ENCODE results near the gene IER3.
"Not testable (repeated sequence)": the region's sequence is repeated elsewhere in the genome, so short reads cannot be mapped to it uniquely, and the experiment has no call there.

Gene IER3

GRCh38 chr6:30767944-30768301 is 23.6 kb upstream of the IER3 start:
- DNase-seq = no peak

- DNase-seq = no peak
These were observed 23.0 kb upstream of the IER3 start for GRCh38 chr6:30767158-30767943.

- DNase-seq = no peak
These were observed 22.3 kb upstream of the IER3 start for GRCh38 chr6:30766461-30767157.

GRCh38 chr6:30765495-30765894 is 21.1 kb upstream of the IER3 start:
- not testable (repeated sequence) for DNase-seq

GRCh38 chr6:30764490-30765043 is 20.2 kb upstream of the IER3 start:
- DNase-seq = not testable (repeated sequence)

- no peak for DNase-seq
These were observed 19.5 kb upstream of the IER3 start for GRCh38 chr6:30763618-30764489.

- no peak for DNase-seq
These were observed 18.8 kb upstream of the IER3 start for GRCh38 chr6:30763155-30763617.

- DNase-seq = no peak
These were observed 17.6 kb upstream of the IER3 start for GRCh38 chr6:30761791-30762429.

- DNase-seq = no peak
These were observed 16.2 kb upstream of the IER3 start for GRCh38 chr6:30760549-30760948.

- DNase-seq = no peak
These were observed 15.4 kb upstream of the IER3 start for GRCh38 chr6:30759575-30760239.

- DNase-seq = no peak
These were observed 13.0 kb upstream of the IER3 start for GRCh38 chr6:30757261-30757904.

- DNase-seq = not testable (repeated sequence)
These were observed 12.2 kb upstream of the IER3 start for GRCh38 chr6:30756405-30757003.

- no peak for DNase-seq
These were observed 10.3 kb upstream of the IER3 start for GRCh38 chr6:30754631-30755030.

GRCh38 chr6:30752157-30752927 is 8.0 kb upstream of the IER3 start:
- no peak for DNase-seq

- DNase-seq = no peak
These were observed 6.0 kb upstream of the IER3 start for GRCh38 chr6:30750379-30750668.

GRCh38 chr6:30749554-30750378 is 5.4 kb upstream of the IER3 start:
- DNase-seq = no peak

- DNase-seq = no peak
These were observed 4.6 kb upstream of the IER3 start for GRCh38 chr6:30748851-30749540.

- no peak for DNase-seq
These were observed 3.8 kb upstream of the IER3 start for GRCh38 chr6:30747902-30748769.

Measured in activated effector memory CD4-positive, alpha-beta T cell treated with Interleukin-2 at 50 U/mL for 16 hours (primary cell).